ENCODE measurements around the gene CLNK. TPM values are rescaled to one million over a fixed set of nuclear protein-coding genes. Genes with fewer than 3 reads are reported as not detected.

Gene CLNK
- total and polyA plus RNA-seq, 2 of the 8 experiments (the other 6 are each of a cell fraction or from before 2014, with no cell fraction given): not detected

DNA sequence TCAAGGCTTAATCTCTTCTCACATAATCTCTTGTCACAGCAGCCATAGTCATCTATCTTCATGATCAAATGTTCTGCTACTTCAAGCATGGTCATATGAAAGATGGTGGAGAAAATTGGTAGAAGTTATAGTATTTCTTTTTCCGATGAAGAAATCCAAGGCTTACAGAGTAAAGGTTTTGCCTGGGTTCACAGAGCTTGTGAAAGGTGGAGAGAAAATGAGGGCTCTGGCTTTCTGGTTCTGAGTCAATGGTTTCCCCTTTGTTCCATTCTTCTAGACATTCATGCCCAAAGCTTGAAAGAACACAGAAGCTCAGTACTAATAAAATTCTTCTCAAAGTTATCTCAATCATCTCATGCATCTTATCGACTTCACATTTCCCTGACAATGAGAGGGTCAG lies 36.1 kb downstream of the CLNK start:
- no peaks in the 10 kb centered on the region for H3K23me2 ChIP-seq (ENCODE audit: low read depth, low read length)
- H3K14ac ChIP-seq (ENCODE audit: insufficient read length): no peak overlapping the region
- ChIA-PET CTCF (ENCODE audit: partially characterized antibody) (interaction anchor here (2.0 kb wide), 1 partner anchor 246 kb away, joined by 7 read pairs; no protein-coding TSS in a partner anchor), POLR2A (ENCODE audit: partially characterized antibody) (no interaction called here)
- no peak overlapping the region for H2BK20ac ChIP-seq (ENCODE audit: low read length)
- DNase-seq (ENCODE audit: low read depth in 1 of 2, low spot score in 2 of 2) (no peak), FAIRE-seq (no peak)
- no peaks in the 10 kb centered on the region for H4K20me1 ChIP-seq (replicated peaks in 1 of 2; ENCODE audit: control insufficient read depth in 1 of 2, insufficient read depth in 2 of 2, low read length in 2 of 2)
- no peak overlapping the region for H3K27ac ChIP-seq (ENCODE audit: low read depth, low read length)
- no peaks in the 10 kb centered on the region for H3K79me2 ChIP-seq (ENCODE audit: control insufficient read depth in 1 of 2, insufficient read depth in 2 of 2, low read length in 2 of 2)
- H4K5ac ChIP-seq (ENCODE audit: insufficient read length, low read depth, low read length): no peak overlapping the region
- no peaks in the 10 kb centered on the region for H3K27me3 ChIP-seq (replicated peaks in 1 of 4; ENCODE audit: control insufficient read depth in 3 of 4, extremely low read depth in 1 of 4, insufficient read depth in 3 of 4, low read length in 3 of 4)
- H4K8ac ChIP-seq (ENCODE audit: extremely low read depth, insufficient read depth, low read length): no peak overlapping the region
- no peak overlapping the region for H4K91ac ChIP-seq (replicated peaks; ENCODE audit: insufficient read length, low read length)
- no peak overlapping the region for H3K4ac ChIP-seq (replicated peaks; ENCODE audit: insufficient read length, low read depth, low read length)
- no peak overlapping the region for H2BK120ac ChIP-seq (replicated peaks; ENCODE audit: low read depth, low read length)
- no peak overlapping the region for H3K9ac ChIP-seq (replicated peaks in 1 of 4; ENCODE audit: extremely low read depth in 1 of 4, low read depth in 3 of 4, low read length in 3 of 4)
- H3K56ac ChIP-seq (replicated peaks; ENCODE audit: insufficient read length, low read depth, low read length): no peak overlapping the region
- no peak overlapping the region for H2AK5ac ChIP-seq (ENCODE audit: low read depth, low read length)
- H3K79me1 ChIP-seq (ENCODE audit: low read depth, low read length): no peaks in the 10 kb centered on the region
- H3K18ac ChIP-seq (ENCODE audit: extremely low read depth, low read length): no peak overlapping the region
- WGBS, 2 experiments (ENCODE audit: extremely low coverage in 1 of 2, insufficient coverage in 1 of 2, insufficient read length in 1 of 2, insufficient replicate concordance in 2 of 2, low coverage in 1 of 2, low lambda C conversion rate in 2 of 2, missing lambda C conversion rate in 1 of 2): 94% methylated on average over 2 of the region's 2 CpGs; no CpG with 5 or more reads in 1 of the 2 experiments
- H3K4me1 ChIP-seq (replicated peaks in 1 of 4; ENCODE audit: control insufficient read depth in 3 of 4, insufficient read depth in 4 of 4, low read length in 3 of 4): no peaks in the 10 kb centered on the region
- H2BK15ac ChIP-seq (ENCODE audit: low read length): no peak overlapping the region
- H3K36me3 ChIP-seq (ENCODE audit: control insufficient read depth in 2 of 4, insufficient read depth in 4 of 4, low read length in 3 of 4): no peaks in the 10 kb centered on the region
- H3K23ac ChIP-seq (ENCODE audit: insufficient read length): no peak overlapping the region
- no peak overlapping the region for H3K4me2 ChIP-seq (ENCODE audit: insufficient read depth in 1 of 2, low read depth in 2 of 2, low read length in 2 of 2)
- H2AFZ ChIP-seq (ENCODE audit: low read length): no peak overlapping the region
- no peak overlapping the region for H2BK5ac ChIP-seq (ENCODE audit: low read depth, low read length)
- no peaks in the 10 kb centered on the region for H3K9me3 ChIP-seq (ENCODE audit: insufficient read depth in 2 of 2, low read depth in 1 of 2, low read length in 1 of 2)
- H3K4me3 ChIP-seq (ENCODE audit: extremely low read depth in 1 of 4, insufficient read depth in 2 of 4, low read depth in 3 of 4, low read length in 4 of 4): no peak overlapping the region
- H2BK12ac ChIP-seq (ENCODE audit: low read depth, low read length): no peak overlapping the region
- TF ChIP-seq CHD1 (IDR thresholded peaks at IDR 0.05; ENCODE audit: low read depth, low read length) (no peak), POLR2AphosphoS5 (IDR thresholded peaks at IDR 0.05; ENCODE audit: low read depth, low read length) (no peak), PHF8 (conservative IDR thresholded peaks at IDR 0.05; ENCODE audit: low read depth, low read length) (no peak), YY1 (IDR thresholded peaks at IDR 0.05; ENCODE audit: low read depth, low read length) (no peak), GTF2F1 (IDR thresholded peaks at IDR 0.05; ENCODE audit: borderline replicate concordance, low read depth, low read length) (no peak), ASH2L (IDR thresholded peaks at IDR 0.05; ENCODE audit: low read length) (no peak), SAP30 (IDR thresholded peaks at IDR 0.05; ENCODE audit: insufficient read depth, insufficient replicate concordance, low read length) (no peak), RAD21 (IDR thresholded peaks at IDR 0.05 in 1 of 2, conservative IDR thresholded peaks at IDR 0.05 in 1 of 2; ENCODE audit: low read depth in 2 of 2, low read length in 2 of 2) (no peak), CEBPB (IDR thresholded peaks at IDR 0.05; ENCODE audit: low read depth, low read length) (no peak), SIRT6 (IDR thresholded peaks at IDR 0.05; ENCODE audit: low read length) (no peak), TCF12 (IDR thresholded peaks at IDR 0.05; ENCODE audit: low read depth, low read length) (no peak)
- TF ChIP-seq, protein P1, sequence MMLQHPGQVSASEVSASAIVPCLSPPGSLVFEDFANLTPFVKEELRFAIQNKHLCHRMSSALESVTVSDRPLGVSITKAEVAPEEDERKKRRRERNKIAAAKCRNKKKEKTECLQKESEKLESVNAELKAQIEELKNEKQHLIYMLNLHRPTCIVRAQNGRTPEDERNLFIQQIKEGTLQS (IDR thresholded peaks at IDR 0.05; ENCODE audit: insufficient read depth, low read depth, low read length): no peak
- TF ChIP-seq, protein P2, sequence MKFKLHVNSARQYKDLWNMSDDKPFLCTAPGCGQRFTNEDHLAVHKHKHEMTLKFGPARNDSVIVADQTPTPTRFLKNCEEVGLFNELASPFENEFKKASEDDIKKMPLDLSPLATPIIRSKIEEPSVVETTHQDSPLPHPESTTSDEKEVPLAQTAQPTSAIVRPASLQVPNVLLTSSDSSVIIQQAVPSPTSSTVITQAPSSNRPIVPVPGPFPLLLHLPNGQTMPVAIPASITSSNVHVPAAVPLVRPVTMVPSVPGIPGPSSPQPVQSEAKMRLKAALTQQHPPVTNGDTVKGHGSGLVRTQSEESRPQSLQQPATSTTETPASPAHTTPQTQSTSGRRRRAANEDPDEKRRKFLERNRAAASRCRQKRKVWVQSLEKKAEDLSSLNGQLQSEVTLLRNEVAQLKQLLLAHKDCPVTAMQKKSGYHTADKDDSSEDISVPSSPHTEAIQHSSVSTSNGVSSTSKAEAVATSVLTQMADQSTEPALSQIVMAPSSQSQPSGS (IDR thresholded peaks at IDR 0.05; ENCODE audit: low read length): no peak
